Ishikawa (cell line): Measurements from ENCODE around the gene SMPD3.

Source experiments
- CEBPB ChIP-seq: IDR thresholded peaks from 2 replicates; pipeline ENCODE4 v1.6.1; 2012
- CREB1 ChIP-seq: IDR thresholded peaks from 2 replicates; pipeline ENCODE4 v1.6.1; 2012; ENCODE audit warnings: low read depth
- EGR1 ChIP-seq: IDR thresholded peaks from 2 replicates; pipeline ENCODE4 v1.6.1; 2012
- EP300 ChIP-seq: IDR thresholded peaks from 2 replicates; pipeline ENCODE4 v1.6.1; 2012; ENCODE audit warnings: borderline replicate concordance
- FOXM1 ChIP-seq: IDR thresholded peaks from 2 replicates; pipeline ENCODE4 v1.6.1; 2012; ENCODE audit warnings: low read depth, borderline replicate concordance
- NFIC ChIP-seq: IDR thresholded peaks from 2 replicates; pipeline ENCODE4 v1.6.1; 2012
- RAD21 ChIP-seq: IDR thresholded peaks from 2 replicates; pipeline ENCODE4 v1.6.1; 2012; ENCODE audit warnings: low read depth
- REST ChIP-seq: IDR thresholded peaks from 2 replicates; pipeline ENCODE4 v1.6.1; 2012; ENCODE audit warnings: low read depth, mild to moderate bottlenecking
- TAF1 ChIP-seq: IDR thresholded peaks from 2 replicates; pipeline ENCODE4 v1.6.1; 2012; ENCODE audit warnings: low read depth, mild to moderate bottlenecking
- TCF12 ChIP-seq: IDR thresholded peaks from 2 replicates; pipeline ENCODE4 v1.6.1; 2012; ENCODE audit warnings: low read depth
- TEAD4 ChIP-seq: IDR thresholded peaks from 2 replicates; pipeline ENCODE4 v1.6.1; 2012
- YY1 ChIP-seq: IDR thresholded peaks from 2 replicates; pipeline ENCODE4 v1.6.1; 2012; ENCODE audit warnings: low read depth
- ZBTB7A ChIP-seq: IDR thresholded peaks from 2 replicates; pipeline ENCODE4 v1.6.1; 2012; ENCODE audit warnings: low read depth
- TF ChIP-seq, protein P1 (sequence below): IDR thresholded peaks from 2 replicates; pipeline ENCODE4 v1.6.1; 2012
- TF ChIP-seq, protein P2 (sequence below): IDR thresholded peaks from 2 replicates; pipeline ENCODE4 v1.6.1; 2012

SMPD3 gene

DNA sequence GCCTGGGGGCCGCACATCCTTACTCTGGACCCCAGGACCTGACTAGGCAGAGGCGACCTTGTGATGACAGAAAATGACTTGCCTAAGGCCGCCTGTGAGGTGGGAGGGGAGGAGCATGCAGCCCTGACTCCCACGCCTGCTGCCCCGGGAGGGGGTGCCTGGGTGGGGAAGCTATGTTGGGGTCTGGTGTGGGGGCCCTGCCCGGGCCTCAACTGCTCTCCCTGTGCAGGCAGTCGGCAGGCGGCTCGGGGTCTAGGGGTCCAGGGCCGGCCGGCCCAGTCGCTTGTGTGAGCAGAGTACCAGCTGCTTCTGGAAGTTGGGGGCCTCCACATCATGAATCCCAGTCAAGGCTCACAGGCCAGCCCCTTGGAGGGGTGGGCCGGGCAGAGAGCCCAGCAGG is 89.4 kb downstream of the SMPD3 start:
- TF ChIP-seq ZBTB7A: no peak
- TF ChIP-seq TEAD4: no peak
- no peak for TF ChIP-seq NFIC
- no peak for TF ChIP-seq TAF1
- no peak for TF ChIP-seq CEBPB
- TF ChIP-seq, protein P1, sequence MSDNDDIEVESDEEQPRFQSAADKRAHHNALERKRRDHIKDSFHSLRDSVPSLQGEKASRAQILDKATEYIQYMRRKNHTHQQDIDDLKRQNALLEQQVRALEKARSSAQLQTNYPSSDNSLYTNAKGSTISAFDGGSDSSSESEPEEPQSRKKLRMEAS: no peak
- no peak for TF ChIP-seq TCF12
- TF ChIP-seq CREB1: no peak
- TF ChIP-seq, protein P2, sequence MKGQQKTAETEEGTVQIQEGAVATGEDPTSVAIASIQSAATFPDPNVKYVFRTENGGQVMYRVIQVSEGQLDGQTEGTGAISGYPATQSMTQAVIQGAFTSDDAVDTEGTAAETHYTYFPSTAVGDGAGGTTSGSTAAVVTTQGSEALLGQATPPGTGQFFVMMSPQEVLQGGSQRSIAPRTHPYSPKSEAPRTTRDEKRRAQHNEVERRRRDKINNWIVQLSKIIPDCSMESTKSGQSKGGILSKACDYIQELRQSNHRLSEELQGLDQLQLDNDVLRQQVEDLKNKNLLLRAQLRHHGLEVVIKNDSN: no peak

GRCh38 chr16:68357923-68358322 is 90.4 kb downstream of the SMPD3 start:
- TF ChIP-seq RAD21: no peak
- TF ChIP-seq EP300: no peak
- TF ChIP-seq NFIC: no peak
- no peak for TF ChIP-seq FOXM1
- TF ChIP-seq REST: no peak
- TF ChIP-seq TCF12: no peak

DNA sequence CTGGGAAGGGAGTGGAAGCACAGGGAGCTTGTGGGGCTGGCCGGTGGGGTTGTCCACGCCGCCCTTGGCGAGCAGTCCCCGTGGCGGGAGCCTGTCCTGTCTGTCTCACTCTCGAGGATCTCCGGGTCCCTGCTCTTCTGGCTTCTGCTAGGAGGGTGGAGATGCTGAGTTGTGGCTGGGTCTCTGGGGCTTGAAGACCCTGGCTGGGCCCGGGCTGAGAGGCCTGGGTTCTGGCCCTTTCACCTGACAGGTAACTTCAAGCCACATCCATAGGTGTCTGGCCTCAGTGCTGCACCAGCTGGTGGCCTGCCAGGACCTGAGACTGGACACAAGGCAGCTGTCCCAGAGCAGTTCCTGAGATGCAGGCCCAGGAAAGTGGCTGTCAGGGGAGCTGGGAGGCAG is 90.8 kb downstream of the SMPD3 start:
- no peak for TF ChIP-seq FOXM1
- TF ChIP-seq RAD21: no peak
- TF ChIP-seq EGR1: no peak
- no peak for TF ChIP-seq EP300
- TF ChIP-seq, protein P2: no peak
- TF ChIP-seq ZBTB7A: no peak
- no peak for TF ChIP-seq TEAD4
- no peak for TF ChIP-seq TAF1

DNA sequence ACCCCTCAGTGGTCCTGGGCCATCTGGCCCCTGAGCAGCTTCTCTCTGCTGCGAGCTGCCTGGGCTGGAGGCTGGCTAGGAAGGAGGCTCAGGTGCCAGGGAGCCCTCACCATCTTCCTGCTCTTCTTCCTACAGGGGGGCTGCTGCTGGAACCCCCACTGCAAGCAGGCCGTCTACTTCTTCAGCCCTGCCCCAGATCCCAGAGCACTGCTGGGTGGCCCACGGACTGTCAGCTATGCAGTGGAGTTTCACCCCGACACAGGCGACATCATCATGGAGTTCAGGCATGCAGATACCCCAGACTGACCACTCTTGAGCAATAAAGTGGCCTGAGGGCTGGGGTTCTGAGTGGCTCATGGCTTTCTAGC is 91.4 kb downstream of the SMPD3 start:
- TF ChIP-seq RAD21: no peak
- no peak for TF ChIP-seq YY1
- TF ChIP-seq FOXM1: no peak
- no peak for TF ChIP-seq EP300
- TF ChIP-seq TEAD4: no peak
- TF ChIP-seq ZBTB7A: no peak
- no peak for TF ChIP-seq CEBPB
- no peak for TF ChIP-seq NFIC
- TF ChIP-seq, protein P1: no peak
- TF ChIP-seq TCF12: no peak
- no peak for TF ChIP-seq CREB1
- no peak for TF ChIP-seq REST
- TF ChIP-seq EGR1: no peak

DNA sequence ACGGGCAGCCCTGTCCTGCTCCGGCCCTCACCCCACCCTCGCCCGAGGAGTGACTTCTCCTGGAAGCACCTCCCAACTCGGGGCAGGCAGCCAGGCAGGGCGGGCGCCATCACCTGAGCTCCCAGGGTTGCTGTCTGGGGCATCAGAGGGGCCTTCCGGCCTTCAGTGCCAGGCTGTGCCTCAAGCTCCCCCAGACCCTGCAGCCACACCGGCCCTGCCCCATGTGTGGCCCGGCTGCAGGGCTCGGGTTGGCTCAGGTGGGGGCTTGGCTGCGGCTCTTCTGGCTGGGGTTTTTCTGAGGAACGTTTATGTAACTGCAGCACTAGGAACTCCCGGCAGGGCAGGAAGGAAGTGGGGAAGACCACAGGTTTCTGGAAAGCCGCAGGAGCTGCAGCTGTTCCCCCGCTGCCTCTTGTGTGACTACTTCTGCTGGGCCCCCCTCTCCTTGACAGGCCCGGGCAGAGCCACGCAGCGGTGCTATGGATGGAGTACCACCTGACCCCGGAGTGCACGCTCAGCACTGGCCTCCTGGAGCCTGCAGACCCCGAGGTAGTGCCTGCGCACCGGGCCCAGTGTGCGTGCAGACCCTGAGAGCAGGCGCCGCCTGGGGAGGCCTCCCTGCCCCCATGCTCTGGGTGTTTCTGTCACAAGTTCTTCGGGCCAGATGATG is 91.9 kb downstream of the SMPD3 start:
- TF ChIP-seq ZBTB7A (no peak), CREB1 (no peak)

GRCh38 chr16:68355447-68356248 is 92.7 kb downstream of the SMPD3 start:
- TF ChIP-seq RAD21: no peak
- TF ChIP-seq, protein P2: no peak
- TF ChIP-seq FOXM1: no peak
- no peak for TF ChIP-seq TEAD4
- TF ChIP-seq, protein P1: no peak
- no peak for TF ChIP-seq EP300
- TF ChIP-seq TCF12: no peak
- no peak for TF ChIP-seq EGR1
- no peak for TF ChIP-seq ZBTB7A
- no peak for TF ChIP-seq CEBPB
- TF ChIP-seq TAF1: no peak
- no peak for TF ChIP-seq YY1
- TF ChIP-seq CREB1: no peak
- TF ChIP-seq NFIC: no peak
- no peak for TF ChIP-seq REST
